SU-DHL-6 (cell line): ENCODE results near the gene ADD1.

Experiments
- CTCF ChIP-seq: fragments of 200-600 bp; sonication (generic); IDR thresholded peaks from one replicate; pipeline ENCODE4 v1.5.1; 2017; ENCODE audit warnings: antibody characterized with exemption, mild to moderate bottlenecking, low read length, moderate library complexity; ENCODE audit not compliant: insufficient read depth, poor library complexity, severe bottlenecking
- EZH2phosphoT487 ChIP-seq: fragments of 200-600 bp; sonication (generic), shearing (Covaris generic); conservative IDR thresholded peaks from 2 replicates; pipeline ENCODE4 v1.6.1; 2018; ENCODE audit warnings: mild to moderate bottlenecking, antibody characterized with exemption, low read length, moderate library complexity, mixed read lengths

GRCh38 chr4:2914256-2915126 lies 70.8 kb downstream of the ADD1 start:
- TF ChIP-seq CTCF (no peak), EZH2phosphoT487 (no peak)
